Measurements from ENCODE around the gene ACTR8. TPM values are rescaled to one million over a fixed set of nuclear protein-coding genes. Genes with fewer than 3 reads are reported as not detected.

The ACTR8 gene
- total and polyA plus RNA-seq, 2 of the 13 experiments (the other 11 are each of a cell fraction or from before 2014, with no cell fraction given): 15.5 to 29.0 TPM

- TF ChIP-seq ZNF136 (CRISPR knock-in tag; IDR thresholded peaks at IDR 0.05; ENCODE audit: low read depth) (no peak), ZKSCAN5 (CRISPR knock-in tag; IDR thresholded peaks at IDR 0.05) (no peak), ZNF83 (CRISPR knock-in tag; IDR thresholded peaks at IDR 0.05; ENCODE audit: borderline replicate concordance) (no peak), DNMT3B (CRISPR knock-in tag; conservative IDR thresholded peaks at IDR 0.05) (no peak), ZNF7 (CRISPR knock-in tag; IDR thresholded peaks at IDR 0.05) (no peak), ZNF263 (CRISPR knock-in tag; IDR thresholded peaks at IDR 0.05) (no peak), ZNF234 (CRISPR knock-in tag; conservative IDR thresholded peaks at IDR 0.05) (no peak), USF2 (IDR thresholded peaks at IDR 0.05; ENCODE audit: low read depth, low read length) (no peak), USF2 (CRISPR knock-in tag; IDR thresholded peaks at IDR 0.05; ENCODE audit: borderline replicate concordance) (no peak), ZNF557 (CRISPR knock-in tag; IDR thresholded peaks at IDR 0.05) (no peak), DPF2 (CRISPR knock-in tag; IDR thresholded peaks at IDR 0.05; ENCODE audit: borderline replicate concordance, low read depth) (no peak), KLF12 (CRISPR knock-in tag; IDR thresholded peaks at IDR 0.05; ENCODE audit: borderline replicate concordance) (peak; percentile 30), ZNF292 (CRISPR knock-in tag; IDR thresholded peaks at IDR 0.05; ENCODE audit: borderline replicate concordance, low read depth) (no peak; the same call in 1 of the 2 replicates), ZNF34 (CRISPR knock-in tag; IDR thresholded peaks at IDR 0.05; ENCODE audit: borderline replicate concordance) (0 out of 2 replicates have a peak, but pooled peaks have one; percentile 60), HOXA9 (CRISPR knock-in tag; IDR thresholded peaks at IDR 0.05; ENCODE audit: borderline replicate concordance) (no peak), PLRG1 (conservative IDR thresholded peaks at IDR 0.05) (no peak), ZNF75D (CRISPR knock-in tag; IDR thresholded peaks at IDR 0.05; ENCODE audit: borderline replicate concordance) (no peak), ZSCAN30 (CRISPR knock-in tag; IDR thresholded peaks at IDR 0.05) (no peak), MEF2D (CRISPR knock-in tag; IDR thresholded peaks at IDR 0.05) (peak; percentile 86), ZNF512 (CRISPR knock-in tag; IDR thresholded peaks at IDR 0.05) (no peak), MIXL1 (CRISPR knock-in tag; IDR thresholded peaks at IDR 0.05) (no peak)
- TF ChIP-seq, protein P1, sequence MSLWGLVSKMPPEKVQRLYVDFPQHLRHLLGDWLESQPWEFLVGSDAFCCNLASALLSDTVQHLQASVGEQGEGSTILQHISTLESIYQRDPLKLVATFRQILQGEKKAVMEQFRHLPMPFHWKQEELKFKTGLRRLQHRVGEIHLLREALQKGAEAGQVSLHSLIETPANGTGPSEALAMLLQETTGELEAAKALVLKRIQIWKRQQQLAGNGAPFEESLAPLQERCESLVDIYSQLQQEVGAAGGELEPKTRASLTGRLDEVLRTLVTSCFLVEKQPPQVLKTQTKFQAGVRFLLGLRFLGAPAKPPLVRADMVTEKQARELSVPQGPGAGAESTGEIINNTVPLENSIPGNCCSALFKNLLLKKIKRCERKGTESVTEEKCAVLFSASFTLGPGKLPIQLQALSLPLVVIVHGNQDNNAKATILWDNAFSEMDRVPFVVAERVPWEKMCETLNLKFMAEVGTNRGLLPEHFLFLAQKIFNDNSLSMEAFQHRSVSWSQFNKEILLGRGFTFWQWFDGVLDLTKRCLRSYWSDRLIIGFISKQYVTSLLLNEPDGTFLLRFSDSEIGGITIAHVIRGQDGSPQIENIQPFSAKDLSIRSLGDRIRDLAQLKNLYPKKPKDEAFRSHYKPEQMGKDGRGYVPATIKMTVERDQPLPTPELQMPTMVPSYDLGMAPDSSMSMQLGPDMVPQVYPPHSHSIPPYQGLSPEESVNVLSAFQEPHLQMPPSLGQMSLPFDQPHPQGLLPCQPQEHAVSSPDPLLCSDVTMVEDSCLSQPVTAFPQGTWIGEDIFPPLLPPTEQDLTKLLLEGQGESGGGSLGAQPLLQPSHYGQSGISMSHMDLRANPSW (CRISPR knock-in tag; IDR thresholded peaks at IDR 0.05; ENCODE audit: borderline replicate concordance): peak; percentile 30; the same call in 1 of the 2 replicates
Observed at GRCh38 chr3:53891497-53892285, 9.7 kb upstream of the ACTR8 start, which contains the start of gene SELENOK (continued).

Data from HepG2 (cell line).